Measurements from ENCODE around the gene ACD.
"Not testable (repeated sequence)": the region's sequence is repeated elsewhere in the genome, so short reads cannot be mapped to it uniquely, and the experiment has no call there.

DNA sequence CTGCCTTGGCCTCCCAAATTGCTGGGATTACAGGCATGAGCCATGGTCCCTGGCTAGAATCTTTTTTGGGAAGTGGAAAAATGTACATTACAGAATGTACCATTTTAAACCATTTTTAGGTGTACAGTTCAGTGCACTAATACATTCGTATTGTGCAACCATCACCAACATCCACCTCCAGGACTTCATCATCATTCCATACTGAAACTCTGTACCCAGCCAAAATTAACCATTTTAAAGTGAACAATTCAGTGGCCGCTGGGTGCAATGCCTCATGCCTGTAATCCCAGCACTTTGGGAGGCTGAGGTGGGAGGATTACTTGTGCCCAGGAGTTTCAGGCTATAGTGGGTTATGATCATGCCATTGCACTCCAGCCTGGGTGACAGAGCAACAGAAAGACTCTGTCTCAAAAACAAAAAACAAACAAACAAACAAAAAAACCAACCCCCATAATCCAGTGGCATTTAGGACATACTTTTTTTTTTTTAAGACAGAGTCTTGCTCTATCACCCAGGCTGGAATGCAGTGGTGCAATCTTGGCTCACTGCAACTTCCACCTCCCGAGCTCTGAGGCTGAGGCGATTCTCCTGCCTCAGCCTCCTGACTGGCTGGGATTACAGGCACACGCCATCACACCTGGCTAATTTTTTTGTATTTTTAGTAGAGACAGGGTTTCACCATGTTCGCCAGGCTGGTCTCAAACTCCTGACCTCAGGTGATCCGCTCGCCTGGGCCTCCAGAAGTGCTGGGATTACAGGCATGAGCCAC, 33.6 kb upstream of the ACD start:
- TF ChIP-seq, protein P1, sequence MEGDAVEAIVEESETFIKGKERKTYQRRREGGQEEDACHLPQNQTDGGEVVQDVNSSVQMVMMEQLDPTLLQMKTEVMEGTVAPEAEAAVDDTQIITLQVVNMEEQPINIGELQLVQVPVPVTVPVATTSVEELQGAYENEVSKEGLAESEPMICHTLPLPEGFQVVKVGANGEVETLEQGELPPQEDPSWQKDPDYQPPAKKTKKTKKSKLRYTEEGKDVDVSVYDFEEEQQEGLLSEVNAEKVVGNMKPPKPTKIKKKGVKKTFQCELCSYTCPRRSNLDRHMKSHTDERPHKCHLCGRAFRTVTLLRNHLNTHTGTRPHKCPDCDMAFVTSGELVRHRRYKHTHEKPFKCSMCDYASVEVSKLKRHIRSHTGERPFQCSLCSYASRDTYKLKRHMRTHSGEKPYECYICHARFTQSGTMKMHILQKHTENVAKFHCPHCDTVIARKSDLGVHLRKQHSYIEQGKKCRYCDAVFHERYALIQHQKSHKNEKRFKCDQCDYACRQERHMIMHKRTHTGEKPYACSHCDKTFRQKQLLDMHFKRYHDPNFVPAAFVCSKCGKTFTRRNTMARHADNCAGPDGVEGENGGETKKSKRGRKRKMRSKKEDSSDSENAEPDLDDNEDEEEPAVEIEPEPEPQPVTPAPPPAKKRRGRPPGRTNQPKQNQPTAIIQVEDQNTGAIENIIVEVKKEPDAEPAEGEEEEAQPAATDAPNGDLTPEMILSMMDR (IDR thresholded peaks at IDR 0.05 in 8 of 11, conservative IDR thresholded peaks at IDR 0.05 in 3 of 11), result not testable (repeated sequence)
- TF ChIP-seq POLR2AphosphoS5, POLR2A (IDR thresholded peaks at IDR 0.05): not testable (repeated sequence)

Measured in spleen (tissue), 7 donors.